ENCODE results near the gene THEMIS.

DNA sequence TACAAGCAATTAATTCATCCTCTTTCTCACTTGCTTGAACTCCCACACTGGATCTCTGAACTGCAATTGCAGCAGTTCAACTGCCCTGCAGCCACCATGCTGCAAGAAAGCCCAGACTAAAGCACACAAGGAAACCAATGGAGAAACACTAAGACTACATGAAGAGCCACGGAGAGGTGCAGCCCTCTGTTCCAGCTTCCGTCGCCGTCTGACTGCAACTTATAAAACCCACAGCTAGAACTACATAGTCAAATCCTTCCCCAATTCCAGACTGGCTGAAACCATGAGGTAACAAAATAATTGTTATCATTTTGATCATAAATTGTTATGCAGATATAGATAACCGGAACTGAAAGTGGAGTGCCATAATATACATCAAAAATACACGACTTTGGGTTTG, 21.1 kb upstream of the THEMIS start:
- TF ChIP-seq POLR2A (IDR thresholded peaks at IDR 0.05) = no peak
- TF ChIP-seq, protein P1, sequence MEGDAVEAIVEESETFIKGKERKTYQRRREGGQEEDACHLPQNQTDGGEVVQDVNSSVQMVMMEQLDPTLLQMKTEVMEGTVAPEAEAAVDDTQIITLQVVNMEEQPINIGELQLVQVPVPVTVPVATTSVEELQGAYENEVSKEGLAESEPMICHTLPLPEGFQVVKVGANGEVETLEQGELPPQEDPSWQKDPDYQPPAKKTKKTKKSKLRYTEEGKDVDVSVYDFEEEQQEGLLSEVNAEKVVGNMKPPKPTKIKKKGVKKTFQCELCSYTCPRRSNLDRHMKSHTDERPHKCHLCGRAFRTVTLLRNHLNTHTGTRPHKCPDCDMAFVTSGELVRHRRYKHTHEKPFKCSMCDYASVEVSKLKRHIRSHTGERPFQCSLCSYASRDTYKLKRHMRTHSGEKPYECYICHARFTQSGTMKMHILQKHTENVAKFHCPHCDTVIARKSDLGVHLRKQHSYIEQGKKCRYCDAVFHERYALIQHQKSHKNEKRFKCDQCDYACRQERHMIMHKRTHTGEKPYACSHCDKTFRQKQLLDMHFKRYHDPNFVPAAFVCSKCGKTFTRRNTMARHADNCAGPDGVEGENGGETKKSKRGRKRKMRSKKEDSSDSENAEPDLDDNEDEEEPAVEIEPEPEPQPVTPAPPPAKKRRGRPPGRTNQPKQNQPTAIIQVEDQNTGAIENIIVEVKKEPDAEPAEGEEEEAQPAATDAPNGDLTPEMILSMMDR (IDR thresholded peaks at IDR 0.05) = no peak

All from lower leg skin (tissue), 3 donors.